HFFc6 (cell line): ENCODE results near the gene GIPR. TPM values are rescaled to one million over a fixed set of nuclear protein-coding genes. Genes with fewer than 3 reads are reported as not detected.

Experiments
- DNase-seq: peaks from one replicate; pipeline ENCODE4 v3.0.0-alpha.2; 2018
- H3K27ac Mint-ChIP-seq: 2 replicates; pipeline ENCODE4 v1.8.0; 2020; ENCODE audit warnings: mild to moderate bottlenecking, mixed read lengths
- H3K27me3 Mint-ChIP-seq: 2 replicates; pipeline ENCODE4 v1.8.0; 2021; ENCODE audit warnings: mild to moderate bottlenecking, moderate library complexity, mixed read lengths; ENCODE audit not compliant: insufficient read depth
- H3K36me3 Mint-ChIP-seq: 2 replicates; pipeline ENCODE4 v1.8.0; 2021; ENCODE audit warnings: low read depth, mixed read lengths
- H3K4me1 Mint-ChIP-seq: 2 replicates; pipeline ENCODE4 v1.8.0; 2020; ENCODE audit warnings: low read depth, mixed read lengths
- H3K4me3 Mint-ChIP-seq: 2 replicates; pipeline ENCODE4 v1.8.0; 2020; ENCODE audit warnings: mild to moderate bottlenecking, moderate library complexity, mixed read lengths
- H3K9me3 Mint-ChIP-seq: 2 replicates; pipeline ENCODE4 v1.8.0; 2020; ENCODE audit warnings: mild to moderate bottlenecking, mixed read lengths
- CTCF ChIP-seq: fragments of 200-600 bp; sonication (generic); IDR thresholded peaks from 2 replicates; pipeline ENCODE4 v1.5.0; 2021; ENCODE audit warnings: antibody characterized with exemption, mild to moderate bottlenecking
- total RNA-seq, 6 experiments: library from RNA; stranded (reverse); fragmentation: NEBNext Ultra II Directional; extraction: Animal tissue kit (Norgen Biotek cat#: 25700); gene quantifications; 2 replicates in 1 of 6; 3 replicates in 5 of 6; pipeline ENCODE4 v1.2.3, GENCODE V29; 2021

The GIPR gene
- total RNA-seq, 6 experiments from 2014 or later, result 0.31 to 1.1 (median 0.68) TPM

DNA sequence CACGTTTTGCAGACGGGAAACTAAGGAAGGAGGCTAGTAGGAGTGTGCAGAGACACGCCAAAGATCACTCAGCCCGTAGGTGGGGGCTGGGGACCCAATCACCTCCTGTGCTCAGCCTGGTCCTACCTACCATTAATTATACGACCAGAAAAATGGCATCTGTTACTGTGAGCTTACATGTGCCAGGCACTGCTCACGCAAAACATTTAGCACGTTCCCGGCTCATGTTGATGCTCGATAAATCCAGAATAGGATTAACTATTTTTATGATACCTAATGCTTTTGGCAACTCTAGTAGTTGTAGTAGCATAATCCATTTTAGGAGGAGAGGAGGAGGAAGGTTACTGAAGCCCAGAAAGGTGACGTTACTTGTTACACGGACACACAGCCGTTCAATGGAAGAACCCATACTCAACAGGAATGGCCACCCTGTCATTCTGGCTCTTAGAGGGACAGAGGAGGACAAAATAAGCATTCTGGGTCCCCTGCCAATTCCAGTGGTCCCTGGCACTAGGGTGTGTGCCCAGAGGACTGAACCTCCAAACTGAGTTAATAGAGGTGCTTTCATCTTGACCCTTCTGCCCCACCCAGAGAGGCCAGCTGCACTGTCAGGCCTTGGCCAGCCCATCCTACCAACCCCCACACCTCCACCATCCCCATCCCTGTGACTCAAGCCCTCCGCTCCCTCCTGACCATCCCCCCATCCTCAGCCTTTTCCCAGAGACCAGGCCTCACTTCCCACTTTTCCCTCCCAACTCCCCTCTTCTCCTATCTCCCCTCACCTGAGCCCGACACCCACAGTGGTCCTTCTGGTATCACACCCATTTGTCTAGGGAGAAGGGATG lies 23.9 kb upstream of the GIPR start:
- Mint-ChIP-seq H3K27me3 (peaks cover 2% of the 10 kb centered on the region), H3K9me3 (peaks cover 6% of the 10 kb centered on the region; the same call in 1 of the 2 replicates), H3K36me3 (peaks cover 10% of the 10 kb centered on the region), H3K4me3 (no peak overlapping the region), H3K4me1 (peaks cover 43% of the 10 kb centered on the region), H3K27ac (peak overlapping the region; percentile 8; the same call in 1 of the 2 replicates)
- TF ChIP-seq CTCF, result no peak
- DNase-seq, result no peak

GRCh38 chr19:45645068-45645630 lies 22.9 kb upstream of the GIPR start:
- H3K36me3 Mint-ChIP-seq, result peaks cover 10% of the 10 kb centered on the region
- H3K27ac Mint-ChIP-seq, result no peak overlapping the region
- H3K4me1 Mint-ChIP-seq, result peaks cover 43% of the 10 kb centered on the region
- TF ChIP-seq CTCF, result no peak
- peak overlapping the region; percentile 89 for H3K4me3 Mint-ChIP-seq
- H3K27me3 Mint-ChIP-seq, result peaks cover 2% of the 10 kb centered on the region
- DNase-seq, result no peak
- peaks cover 6% of the 10 kb centered on the region; the same call in 1 of the 2 replicates for H3K9me3 Mint-ChIP-seq

DNA sequence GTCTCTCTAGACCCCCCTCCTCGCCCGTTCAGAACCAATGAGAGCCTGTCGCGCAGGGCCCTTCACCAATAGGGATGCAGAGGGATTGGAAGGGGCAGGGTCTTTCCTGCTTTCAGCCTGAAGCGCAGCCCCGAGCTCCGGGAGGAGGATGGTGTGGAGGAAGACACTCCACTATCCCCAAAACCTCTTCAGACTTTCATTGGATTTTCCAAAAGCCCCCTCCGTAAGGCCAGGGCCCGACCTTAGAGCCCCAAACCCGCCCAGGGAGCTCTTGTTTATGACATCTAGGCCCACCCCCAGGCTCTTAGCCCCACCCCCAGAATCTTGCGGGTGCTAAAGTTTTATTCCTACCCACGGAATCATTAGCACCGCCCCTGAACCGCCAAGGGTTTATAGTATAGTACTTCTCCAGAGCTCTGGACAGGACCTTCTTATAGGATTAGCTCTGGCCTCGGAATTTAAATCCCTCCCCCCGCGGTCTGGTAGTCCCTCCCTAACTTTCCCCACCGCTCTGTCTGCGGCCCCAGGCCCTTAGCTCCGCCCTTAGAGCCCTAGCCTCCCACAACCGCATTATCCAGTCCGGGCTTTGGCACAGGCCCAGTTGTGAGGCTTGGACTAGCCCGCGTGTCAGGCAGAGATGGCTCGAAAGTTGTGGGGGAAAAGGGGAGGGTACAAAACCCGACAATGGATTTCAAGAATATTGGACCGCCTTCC lies 22.2 kb upstream of the GIPR start:
- peak overlapping the region; percentile 65; the same call in 1 of the 2 replicates for H3K27ac Mint-ChIP-seq
- H3K4me3 Mint-ChIP-seq, result peak overlapping the region; percentile 89

GRCh38 chr19:45646345-45646698 lies 21.7 kb upstream of the GIPR start:
- Mint-ChIP-seq H3K36me3 (peaks cover 2% of the 10 kb centered on the region), H3K27me3 (peaks cover 3% of the 10 kb centered on the region), H3K9me3 (peaks cover under 1% of the 10 kb centered on the region; the same call in 1 of the 2 replicates), H3K4me1 (peaks cover 35% of the 10 kb centered on the region), H3K27ac (peak overlapping the region; percentile 65; the same call in 1 of the 2 replicates), H3K4me3 (peak overlapping the region; percentile 89)
- no peak for DNase-seq
- no peak for TF ChIP-seq CTCF

More for the DNA sequence above, 22.2 kb upstream of the GIPR start:
- peaks cover 40% of the 10 kb centered on the region for H3K4me1 Mint-ChIP-seq
- no peak for TF ChIP-seq CTCF
- peaks cover 6% of the 10 kb centered on the region; the same call in 1 of the 2 replicates for H3K9me3 Mint-ChIP-seq
- H3K27me3 Mint-ChIP-seq, result peaks cover 3% of the 10 kb centered on the region
- peak; percentile 71 for DNase-seq
- peaks cover 7% of the 10 kb centered on the region for H3K36me3 Mint-ChIP-seq

DNA sequence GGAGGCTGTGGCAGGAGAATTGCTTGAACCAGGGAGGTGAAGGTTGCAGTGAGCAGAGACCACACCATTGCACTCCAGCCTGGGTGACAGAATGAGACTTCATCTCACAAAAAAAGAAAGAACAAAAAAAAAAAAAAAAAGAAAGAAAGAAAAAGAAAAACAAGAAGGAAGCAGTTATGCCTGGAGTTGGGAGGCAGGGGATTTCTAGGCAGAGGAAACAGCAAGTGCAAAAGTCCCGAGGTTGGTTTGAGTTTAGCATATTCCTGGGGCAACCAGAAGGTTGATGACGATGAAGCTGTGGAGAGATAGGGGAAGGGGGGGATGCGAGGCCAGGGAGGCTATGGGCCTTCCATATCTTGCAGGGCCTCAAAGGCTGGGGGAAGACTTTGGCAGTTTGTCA lies 17.3 kb upstream of the GIPR start:
- H3K27me3 Mint-ChIP-seq, result peaks cover 2% of the 10 kb centered on the region
- H3K4me1 Mint-ChIP-seq, result peaks cover 8% of the 10 kb centered on the region
- H3K9me3 Mint-ChIP-seq, result no peaks in the 10 kb centered on the region
- DNase-seq, result no peak
- no peak for TF ChIP-seq CTCF
- H3K36me3 Mint-ChIP-seq, result no peaks in the 10 kb centered on the region
- H3K4me3 Mint-ChIP-seq, result no peak overlapping the region
- H3K27ac Mint-ChIP-seq, result no peak overlapping the region
